H7 (cell line): ENCODE results near the gene EPB41. TPM values are rescaled to one million over a fixed set of nuclear protein-coding genes. Genes with fewer than 3 reads are reported as not detected.

Experiments
- DNase-seq: peaks from one replicate; pipeline ENCODE4 v3.0.0; 2012
- H3K27me3 ChIP-seq: 2 replicates; pipeline ENCODE4 v1.6.0; 2011; ENCODE audit warnings: mild to moderate bottlenecking, low read length; ENCODE audit not compliant: control insufficient read depth, insufficient read depth
- H3K36me3 ChIP-seq: replicated peaks from 2 replicates; pipeline ENCODE4 v1.5.1; 2011; ENCODE audit warnings: low read length; ENCODE audit not compliant: control insufficient read depth, insufficient read depth
- H3K4me3 ChIP-seq: 2 replicates; pipeline ENCODE4 v1.5.1; 2011; ENCODE audit warnings: low read depth, mild to moderate bottlenecking, control low read depth, low read length, moderate library complexity; ENCODE audit not compliant: insufficient read depth
- total RNA-seq: library from RNA; depleted of rRNA; stranded (reverse); fragments of >200 nt; shearing (Covaris generic); gene quantifications from 2 replicates; pipeline ENCODE4 v1.2.3, GENCODE V29; 2014

The EPB41 gene
- total RNA-seq, 1 experiment from 2014 or later = 58.7 TPM

- no peaks in the 10 kb centered on the region; the same call in 1 of the 2 replicates for H3K36me3 ChIP-seq
- no peaks in the 10 kb centered on the region; the same call in 1 of the 2 replicates for H3K27me3 ChIP-seq
- no peak overlapping the region for H3K4me3 ChIP-seq
- DNase-seq = no peak
These were observed 15.1 kb upstream of the EPB41 start for GRCh38 chr1:28899267-28899666.

- no peaks in the 10 kb centered on the region; the same call in 1 of the 2 replicates for H3K36me3 ChIP-seq
- H3K4me3 ChIP-seq = no peak overlapping the region
- DNase-seq = no peak
- H3K27me3 ChIP-seq = no peaks in the 10 kb centered on the region; the same call in 1 of the 2 replicates
These were observed 13.8 kb upstream of the EPB41 start for GRCh38 chr1:28900562-28900961.

GRCh38 chr1:28902738-28903137 is 11.6 kb upstream of the EPB41 start:
- no peaks in the 10 kb centered on the region; the same call in 1 of the 2 replicates for H3K27me3 ChIP-seq
- no peak overlapping the region for H3K4me3 ChIP-seq
- no peak for DNase-seq
- H3K36me3 ChIP-seq = no peaks in the 10 kb centered on the region; the same call in 1 of the 2 replicates

GRCh38 chr1:28905921-28906666 is 8.3 kb upstream of the EPB41 start:
- H3K27me3 ChIP-seq = no peaks in the 10 kb centered on the region
- no peaks in the 10 kb centered on the region for H3K36me3 ChIP-seq
- DNase-seq = no peak
- no peak overlapping the region for H3K4me3 ChIP-seq

GRCh38 chr1:28909198-28909597 is 5.2 kb upstream of the EPB41 start:
- no peak for DNase-seq
- Histone ChIP-seq H3K27me3 (no peaks in the 10 kb centered on the region), H3K4me3 (no peak overlapping the region)

GRCh38 chr1:28910379-28911115 is 3.8 kb upstream of the EPB41 start:
- DNase-seq = no peak
- Histone ChIP-seq H3K4me3 (no peak overlapping the region), H3K27me3 (no peaks in the 10 kb centered on the region), H3K36me3 (no peaks in the 10 kb centered on the region)

More at GRCh38 chr1:28909198-28909597, 5.2 kb upstream of the EPB41 start:
- H3K36me3 ChIP-seq = no peaks in the 10 kb centered on the region

GRCh38 chr1:28913786-28914227 is 562 bp upstream of the EPB41 start:
- H3K36me3 ChIP-seq = no peaks in the 10 kb centered on the region
- DNase-seq = no peak
- H3K4me3 ChIP-seq = peak overlapping the region; percentile 54

GRCh38 chr1:28915031-28915895 is 894 bp downstream of the EPB41 start:
- H3K4me3 ChIP-seq = peak overlapping the region; percentile 82
- DNase-seq = peak; percentile 62
- H3K27me3 ChIP-seq = no peaks in the 10 kb centered on the region
- H3K36me3 ChIP-seq = no peaks in the 10 kb centered on the region

More at GRCh38 chr1:28913786-28914227, 562 bp upstream of the EPB41 start:
- H3K27me3 ChIP-seq = no peaks in the 10 kb centered on the region

GRCh38 chr1:28917757-28918118 is 3.4 kb downstream of the EPB41 start:
- DNase-seq = no peak
- Histone ChIP-seq H3K4me3 (no peak overlapping the region), H3K27me3 (no peaks in the 10 kb centered on the region), H3K36me3 (no peaks in the 10 kb centered on the region)

GRCh38 chr1:28921286-28921869 is 7.0 kb downstream of the EPB41 start:
- Histone ChIP-seq H3K36me3 (no peaks in the 10 kb centered on the region), H3K4me3 (no peak overlapping the region), H3K27me3 (no peaks in the 10 kb centered on the region)
- DNase-seq = no peak

- no peak overlapping the region for H3K4me3 ChIP-seq
- no peaks in the 10 kb centered on the region for H3K36me3 ChIP-seq
- no peaks in the 10 kb centered on the region for H3K27me3 ChIP-seq
- no peak for DNase-seq
These were observed 11.1 kb downstream of the EPB41 start for GRCh38 chr1:28925350-28925891.

GRCh38 chr1:28926629-28927265 is 12.4 kb downstream of the EPB41 start:
- Histone ChIP-seq H3K27me3 (no peaks in the 10 kb centered on the region), H3K4me3 (no peak overlapping the region), H3K36me3 (no peaks in the 10 kb centered on the region)
- DNase-seq = no peak

GRCh38 chr1:28927266-28927647 is 12.9 kb downstream of the EPB41 start:
- Histone ChIP-seq H3K27me3 (no peaks in the 10 kb centered on the region), H3K36me3 (no peaks in the 10 kb centered on the region), H3K4me3 (no peak overlapping the region)
- DNase-seq = no peak
